ENCODE results near the gene GABARAPL2. TPM values are rescaled to one million over a fixed set of nuclear protein-coding genes. Genes with fewer than 3 reads are reported as not detected.

GABARAPL2 gene
- total RNA-seq, 1 donor from 2014 or later: 69.2 TPM

DNA sequence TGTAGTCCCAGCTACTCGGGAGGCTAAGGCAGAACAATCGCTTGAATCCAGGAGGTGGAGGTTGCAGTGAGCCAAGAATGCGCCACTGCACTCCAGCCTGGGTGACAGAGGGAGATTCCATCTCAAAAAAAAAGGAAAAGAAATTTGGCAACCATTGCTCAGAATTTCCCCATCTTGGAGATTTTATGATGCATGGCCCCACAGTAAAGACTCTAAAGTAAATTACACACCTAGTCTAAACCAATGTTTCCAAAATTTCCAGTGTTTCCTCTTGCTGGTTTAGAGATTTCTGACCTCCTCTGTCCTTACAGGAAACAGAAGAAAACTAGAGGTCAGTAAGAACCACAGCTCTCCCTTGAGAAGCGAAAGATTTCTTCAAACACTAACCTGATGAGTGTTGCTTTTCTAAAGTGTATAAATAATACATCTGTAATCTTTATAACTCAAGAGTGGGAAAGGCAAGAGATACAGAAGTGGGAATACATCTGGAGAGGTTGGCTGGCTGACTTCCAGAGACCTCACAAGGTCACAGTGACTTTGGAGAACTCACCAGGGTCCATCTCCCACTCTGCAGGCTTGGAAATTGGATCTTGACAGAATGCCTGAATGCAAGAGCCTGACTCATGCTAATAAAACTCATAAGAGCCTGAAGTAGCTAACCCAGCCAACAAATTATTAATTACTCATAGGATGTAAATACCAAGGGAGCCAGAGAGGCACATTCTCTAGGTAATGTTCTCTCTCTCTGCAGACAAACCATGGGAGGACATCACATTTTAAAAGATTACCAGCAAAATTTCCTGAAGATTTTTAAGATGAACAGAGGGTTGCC, 48.1 kb downstream of the GABARAPL2 start:
- H3K27me3 Mint-ChIP-seq (ENCODE audit: low read depth): no peaks in the 10 kb centered on the region
- intact Hi-C loops (cut with micrococcal nuclease): no loop called here
- H3K9me3 Mint-ChIP-seq: no peaks in the 10 kb centered on the region
- peaks cover 13% of the 10 kb centered on the region for H3K4me1 Mint-ChIP-seq (ENCODE audit: low read depth)
- no peak overlapping the region for H3K4me3 Mint-ChIP-seq (ENCODE audit: low read depth)
- no peak for DNase-seq (ENCODE audit: low spot score)
- peaks cover 56% of the 10 kb centered on the region for H3K36me3 Mint-ChIP-seq (ENCODE audit: low read depth)
- H3K27ac Mint-ChIP-seq: no peak overlapping the region

DNA sequence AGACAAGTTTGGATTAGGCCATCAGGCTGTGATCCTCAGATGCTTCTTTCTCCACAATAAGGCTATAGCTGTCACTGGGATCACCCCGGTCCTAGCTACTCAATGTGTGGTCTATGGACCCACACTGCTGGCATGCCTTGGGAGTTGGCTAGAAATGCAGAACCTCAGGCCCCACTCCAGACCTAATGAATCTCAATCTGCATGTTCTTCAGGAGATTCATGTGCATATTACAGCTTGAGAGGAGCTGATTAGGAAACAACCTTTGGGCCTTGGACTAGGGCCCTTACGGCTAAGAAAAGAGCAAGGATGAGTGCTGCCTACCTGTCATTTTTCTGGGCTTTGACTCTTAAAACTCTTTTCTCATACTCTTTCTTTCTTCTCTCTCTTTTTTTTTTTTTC, 49.4 kb downstream of the GABARAPL2 start:
- peaks cover 63% of the 10 kb centered on the region for H3K36me3 Mint-ChIP-seq (ENCODE audit: low read depth)
- no peak for DNase-seq (ENCODE audit: low spot score)
- H3K27me3 Mint-ChIP-seq (ENCODE audit: low read depth): no peaks in the 10 kb centered on the region
- H3K9me3 Mint-ChIP-seq: no peaks in the 10 kb centered on the region
- H3K4me1 Mint-ChIP-seq (ENCODE audit: low read depth): peaks cover 16% of the 10 kb centered on the region
- no peak overlapping the region for H3K27ac Mint-ChIP-seq
- no peak overlapping the region for H3K4me3 Mint-ChIP-seq (ENCODE audit: low read depth)
- intact Hi-C loops (cut with micrococcal nuclease): no loop called here

- Mint-ChIP-seq H3K4me1 (ENCODE audit: low read depth) (peaks cover 25% of the 10 kb centered on the region), H3K4me3 (ENCODE audit: low read depth) (no peak overlapping the region), H3K27me3 (ENCODE audit: low read depth) (no peaks in the 10 kb centered on the region), H3K27ac (peak overlapping the region; percentile 29), H3K9me3 (no peaks in the 10 kb centered on the region), H3K36me3 (ENCODE audit: low read depth) (peaks cover 70% of the 10 kb centered on the region)
- no peak for DNase-seq (ENCODE audit: low spot score)
- intact Hi-C loops (cut with micrococcal nuclease): no loop called here
These were observed 50.4 kb downstream of the GABARAPL2 start for GRCh38 chr16:75616521-75617010.

DNA sequence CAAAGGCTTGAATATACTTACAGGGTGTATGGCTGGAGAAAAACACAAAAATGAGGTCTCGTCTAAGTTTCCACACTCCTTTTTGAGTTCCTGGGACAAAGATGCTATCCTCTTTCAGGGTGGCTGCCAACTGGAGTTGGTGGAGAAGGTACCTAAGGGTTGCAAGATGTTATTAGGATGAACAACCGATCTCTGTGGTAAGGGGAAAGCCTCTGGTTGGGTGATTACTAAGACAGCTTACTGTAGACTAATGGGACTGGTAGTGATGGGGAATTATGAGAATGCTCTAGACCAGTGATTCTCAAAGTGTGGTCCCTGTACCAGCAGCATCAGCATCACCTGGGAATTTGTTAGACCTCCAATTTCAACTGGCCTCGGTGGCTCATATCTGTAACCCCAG, 50.9 kb downstream of the GABARAPL2 start:
- Mint-ChIP-seq H3K36me3 (ENCODE audit: low read depth) (peaks cover 69% of the 10 kb centered on the region), H3K9me3 (no peaks in the 10 kb centered on the region), H3K4me1 (ENCODE audit: low read depth) (peaks cover 30% of the 10 kb centered on the region), H3K4me3 (ENCODE audit: low read depth) (no peak overlapping the region), H3K27me3 (ENCODE audit: low read depth) (no peaks in the 10 kb centered on the region), H3K27ac (peak overlapping the region; percentile 29)
- no peak for DNase-seq (ENCODE audit: low spot score)
- intact Hi-C loops (cut with micrococcal nuclease): no loop called here

GRCh38 chr16:75618780-75619179, 52.6 kb downstream of the GABARAPL2 start:
- no peak overlapping the region for H3K4me3 Mint-ChIP-seq (ENCODE audit: low read depth)
- intact Hi-C loops (cut with micrococcal nuclease): no loop called here
- H3K9me3 Mint-ChIP-seq: no peaks in the 10 kb centered on the region
- no peaks in the 10 kb centered on the region for H3K27me3 Mint-ChIP-seq (ENCODE audit: low read depth)
- H3K4me1 Mint-ChIP-seq (ENCODE audit: low read depth): peaks cover 34% of the 10 kb centered on the region
- H3K36me3 Mint-ChIP-seq (ENCODE audit: low read depth): peaks cover 60% of the 10 kb centered on the region
- H3K27ac Mint-ChIP-seq: no peak overlapping the region
- no peak for DNase-seq (ENCODE audit: low spot score)

- H3K4me1 Mint-ChIP-seq (ENCODE audit: low read depth): peaks cover 38% of the 10 kb centered on the region
- intact Hi-C loops (cut with micrococcal nuclease): no loop called here
- H3K36me3 Mint-ChIP-seq (ENCODE audit: low read depth): peaks cover 54% of the 10 kb centered on the region
- H3K27ac Mint-ChIP-seq: no peak overlapping the region
- no peaks in the 10 kb centered on the region for H3K9me3 Mint-ChIP-seq
- no peak overlapping the region for H3K4me3 Mint-ChIP-seq (ENCODE audit: low read depth)
- DNase-seq (ENCODE audit: low spot score): no peak
- no peaks in the 10 kb centered on the region for H3K27me3 Mint-ChIP-seq (ENCODE audit: low read depth)
These were observed 54.4 kb downstream of the GABARAPL2 start for GRCh38 chr16:75620326-75621169.

- H3K9me3 Mint-ChIP-seq: no peaks in the 10 kb centered on the region
- peak overlapping the region; percentile 93 for H3K4me3 Mint-ChIP-seq (ENCODE audit: low read depth)
- intact Hi-C loops (cut with micrococcal nuclease): no loop called here
- no peak for DNase-seq (ENCODE audit: low spot score)
- H3K27ac Mint-ChIP-seq: no peak overlapping the region
- H3K4me1 Mint-ChIP-seq (ENCODE audit: low read depth): peaks cover 38% of the 10 kb centered on the region
- H3K36me3 Mint-ChIP-seq (ENCODE audit: low read depth): peaks cover 55% of the 10 kb centered on the region
- no peaks in the 10 kb centered on the region for H3K27me3 Mint-ChIP-seq (ENCODE audit: low read depth)
These were observed 54.9 kb downstream of the GABARAPL2 start for GRCh38 chr16:75621170-75621477.

DNA sequence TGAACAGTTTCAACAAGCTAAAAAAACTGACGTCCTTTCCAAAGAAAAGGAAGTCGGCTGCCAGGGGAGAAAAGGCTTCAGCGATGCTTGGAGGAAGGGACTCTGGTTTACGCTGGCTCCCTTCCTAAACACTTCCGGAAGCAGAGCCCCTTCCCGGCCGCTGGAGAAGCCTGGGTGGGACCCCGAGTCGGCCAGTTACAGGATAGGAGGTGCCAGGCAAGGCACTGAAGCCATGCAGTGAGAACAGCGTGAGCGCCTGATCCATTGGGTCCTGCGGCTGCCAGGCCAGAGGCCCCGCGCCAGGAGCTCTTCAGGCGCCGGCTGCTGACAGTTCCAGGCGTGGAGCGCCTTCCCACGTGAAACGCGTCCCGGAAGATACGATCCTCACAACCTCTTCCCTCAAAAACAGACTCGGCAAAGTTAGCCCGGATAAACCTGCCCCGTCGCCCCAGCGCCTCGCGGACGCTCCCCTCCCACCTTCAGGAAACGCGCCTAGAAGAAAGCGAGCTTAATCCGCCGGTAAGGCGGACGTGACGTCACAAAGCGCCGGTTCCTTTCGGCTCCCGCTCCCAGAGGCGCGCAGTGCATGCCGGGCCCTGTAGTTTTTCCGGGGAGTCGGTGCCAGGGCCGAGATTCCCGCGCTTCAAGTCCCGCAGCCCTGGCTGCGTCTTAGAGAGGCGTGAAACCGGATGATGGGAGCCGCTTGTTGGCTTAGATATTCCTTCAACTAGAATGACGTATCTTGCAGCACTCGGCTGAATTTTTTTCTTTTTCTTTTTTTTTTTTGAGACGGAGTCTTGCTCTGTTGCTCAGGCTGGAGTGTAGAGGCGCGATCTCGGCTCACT, 56.8 kb downstream of the GABARAPL2 start, which contains the start of gene ADAT1:
Gene ADAT1, minus strand, starts transcription at position 521 of the 845 bp plus-strand sequence. CDS start 2,482 bp downstream, outside the sequence.
- Mint-ChIP-seq H3K27ac (peak within 1 kb of the TSS; percentile 96), H3K9me3 (no peaks in the 10 kb centered on the region), H3K4me1 (ENCODE audit: low read depth) (peaks cover 36% of the 10 kb centered on the region), H3K27me3 (ENCODE audit: low read depth) (no peaks in the 10 kb centered on the region), H3K4me3 (ENCODE audit: low read depth) (peak within 1 kb of the TSS; percentile 93), H3K36me3 (ENCODE audit: low read depth) (peaks cover 57% of the 10 kb centered on the region)
- intact Hi-C loops (cut with micrococcal nuclease): loop anchor here (1.0 to 2.0 kb wide), 7 partner anchors 24 to 190 kb away; partner anchors contain the start of genes CFDP1, GABARAPL2, KARS1 and TERF2IP
- DNase-seq (ENCODE audit: low spot score): peak; percentile 96

- H3K4me1 Mint-ChIP-seq (ENCODE audit: low read depth): peaks cover 50% of the 10 kb centered on the region
- H3K4me3 Mint-ChIP-seq (ENCODE audit: low read depth): no peak overlapping the region
- no peaks in the 10 kb centered on the region for H3K27me3 Mint-ChIP-seq (ENCODE audit: low read depth)
- no peak overlapping the region for H3K27ac Mint-ChIP-seq
- intact Hi-C loops (cut with micrococcal nuclease): no loop called here
- H3K9me3 Mint-ChIP-seq: no peaks in the 10 kb centered on the region
- peaks cover 66% of the 10 kb centered on the region for H3K36me3 Mint-ChIP-seq (ENCODE audit: low read depth)
- DNase-seq (ENCODE audit: low spot score): no peak
These were observed 58.7 kb downstream of the GABARAPL2 start for GRCh38 chr16:75624921-75625334.

DNA sequence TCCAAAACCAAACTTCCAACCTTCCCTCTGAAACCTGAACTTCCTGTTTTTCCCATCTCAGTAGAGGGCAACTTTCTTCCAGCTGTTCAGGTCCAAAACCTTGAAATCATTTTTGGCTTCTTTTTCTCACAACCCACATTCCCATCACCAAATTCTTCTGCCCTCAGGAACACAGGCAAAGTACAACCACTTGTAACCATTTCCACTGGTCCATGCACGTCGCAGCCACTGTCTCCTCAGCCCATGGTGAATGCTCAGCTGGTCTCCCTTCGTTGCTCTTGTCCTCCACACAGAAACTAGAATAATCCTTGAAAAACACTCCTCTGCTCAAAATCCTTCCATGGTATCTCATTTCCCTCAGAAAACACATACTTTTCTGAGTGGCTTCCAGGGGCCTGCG, 60.6 kb downstream of the GABARAPL2 start:
- intact Hi-C loops (cut with micrococcal nuclease): no loop called here
- Mint-ChIP-seq H3K9me3 (no peaks in the 10 kb centered on the region), H3K27me3 (ENCODE audit: low read depth) (no peaks in the 10 kb centered on the region), H3K36me3 (ENCODE audit: low read depth) (peaks cover 70% of the 10 kb centered on the region), H3K4me3 (ENCODE audit: low read depth) (no peak overlapping the region), H3K4me1 (ENCODE audit: low read depth) (peaks cover 36% of the 10 kb centered on the region), H3K27ac (peak overlapping the region; percentile 57)
- DNase-seq (ENCODE audit: low spot score): no peak
